SK-N-MC (cell line): Measurements from ENCODE around the gene GPBP1.

Source experiments
- EZH2 ChIP-seq: fragments of 200-600 bp; sonication (generic); IDR thresholded peaks from one replicate; pipeline ENCODE4 v1.6.1; 2017; ENCODE audit warnings: antibody characterized with exemption
- FOXP2 ChIP-seq: optimal IDR thresholded peaks from 2 replicates; pipeline ENCODE3; 2011; ENCODE audit warnings: mild to moderate bottlenecking, moderate library complexity; ENCODE audit not compliant: insufficient read depth; ENCODE audit errors: extremely low read length, control extremely low read depth
- POLR2AphosphoS5 ChIP-seq: IDR thresholded peaks from 2 replicates; pipeline ENCODE4 v1.6.1; 2012; ENCODE audit warnings: mild to moderate bottlenecking, low read depth, low read length, borderline replicate concordance

DNA sequence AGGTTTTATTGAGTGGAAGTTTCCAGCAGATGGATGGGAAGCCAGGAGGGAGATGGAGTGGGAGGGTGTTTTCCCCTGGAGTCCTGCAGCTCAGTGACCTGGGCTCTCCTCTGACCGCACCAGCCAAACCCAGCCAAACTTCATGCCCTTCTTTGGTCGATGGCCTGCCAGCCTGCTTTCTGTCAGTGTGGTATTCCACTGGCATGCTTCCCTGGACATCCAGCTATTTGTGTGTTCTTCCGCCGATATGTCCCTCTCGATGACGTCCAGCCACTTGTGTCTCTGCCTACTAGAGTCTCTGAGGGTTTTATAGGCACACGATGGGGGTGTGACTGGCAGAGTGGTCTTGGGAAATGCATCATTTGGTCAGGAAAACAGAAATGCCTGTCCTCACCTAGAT lies 33.8 kb downstream of the GPBP1 start:
- TF ChIP-seq POLR2AphosphoS5 (no peak), EZH2 (no peak), FOXP2 (no peak)
